CD4-positive, alpha-beta T cell treated with Interleukin-4 for 4 hours (primary cell): Measurements from ENCODE around the gene DHRS12.

Source experiments
- DNase-seq: peaks from one replicate; pipeline ENCODE4 v3.0.0-alpha.2; 2020

The DHRS12 gene

GRCh38 chr13:51806566-51806965, 2.6 kb upstream of the DHRS12 start:
- DNase-seq = peak; percentile 51

- DNase-seq = no peak
Measured at GRCh38 chr13:51805925-51806324, 2.0 kb upstream of the DHRS12 start.

- DNase-seq = no peak
Measured at GRCh38 chr13:51805313-51805712, 1.4 kb upstream of the DHRS12 start.

- peak; percentile 48 for DNase-seq
Measured at GRCh38 chr13:51804295-51805172, 571 bp upstream of the DHRS12 start.

- DNase-seq = no peak
Measured at GRCh38 chr13:51802631-51803418, 1.1 kb downstream of the DHRS12 start.

GRCh38 chr13:51801631-51802099, 2.3 kb downstream of the DHRS12 start:
- no peak for DNase-seq

GRCh38 chr13:51800486-51800885, 3.5 kb downstream of the DHRS12 start:
- no peak for DNase-seq

GRCh38 chr13:51799261-51799660, 4.7 kb downstream of the DHRS12 start:
- DNase-seq = no peak

GRCh38 chr13:51797664-51798488, 6.1 kb downstream of the DHRS12 start:
- DNase-seq = peak; percentile 77

- DNase-seq = no peak
Measured at GRCh38 chr13:51796546-51796945, 7.4 kb downstream of the DHRS12 start.

- no peak for DNase-seq
Measured at GRCh38 chr13:51795419-51795818, 8.5 kb downstream of the DHRS12 start.

GRCh38 chr13:51794964-51795363, 9.0 kb downstream of the DHRS12 start:
- no peak for DNase-seq

GRCh38 chr13:51793570-51794271, 10.2 kb downstream of the DHRS12 start:
- DNase-seq = peak; percentile 42

- DNase-seq = no peak
Measured at GRCh38 chr13:51786425-51787265, 17.3 kb downstream of the DHRS12 start.

- no peak for DNase-seq
Measured at GRCh38 chr13:51785712-51786424, 18.1 kb downstream of the DHRS12 start.

GRCh38 chr13:51784097-51784496, 19.9 kb downstream of the DHRS12 start:
- no peak for DNase-seq

GRCh38 chr13:51783428-51784094, 20.4 kb downstream of the DHRS12 start:
- no peak for DNase-seq

GRCh38 chr13:51782026-51782710, 21.8 kb downstream of the DHRS12 start:
- no peak for DNase-seq

- DNase-seq = no peak
Measured at GRCh38 chr13:51781246-51782022, 22.5 kb downstream of the DHRS12 start.
